MM.1S (cell line): ENCODE data around the gene NFATC4.
"Not testable (repeated sequence)": the region's sequence is repeated elsewhere in the genome, so short reads cannot be mapped to it uniquely, and the experiment has no call there.

ENCODE experiments used
- DNase-seq: peaks from one replicate; pipeline ENCODE4 v3.0.0-alpha.2; 2015
- H2AFZ ChIP-seq: fragments of 300-600 bp; sonication (generic); 2 replicates; pipeline ENCODE4 v1.6.0; 2016; ENCODE audit warnings: antibody characterized with exemption, low read length
- H3F3A ChIP-seq: fragments of 300-600 bp; sonication (generic); 2 replicates; pipeline ENCODE4 v1.6.1; 2016; ENCODE audit warnings: mild to moderate bottlenecking, antibody characterized with exemption, low read length, moderate library complexity, mixed read lengths; ENCODE audit not compliant: insufficient read depth
- H3K27ac ChIP-seq: fragments of 300-600 bp; sonication (generic); 2 replicates; pipeline ENCODE4 v1.5.1; 2016; ENCODE audit warnings: mild to moderate bottlenecking, low read length
- H3K27me3 ChIP-seq: fragments of 300-600 bp; sonication (generic); replicated peaks from 2 replicates; pipeline ENCODE4 v1.6.0; 2016; ENCODE audit warnings: low read length; ENCODE audit not compliant: insufficient read depth
- H3K36me3 ChIP-seq: fragments of 300-600 bp; sonication (generic); replicated peaks from 2 replicates; pipeline ENCODE4 v1.6.1; 2016; ENCODE audit warnings: mild to moderate bottlenecking, low read length, mixed read lengths; ENCODE audit not compliant: insufficient read depth
- H3K4me1 ChIP-seq: fragments of 300-600 bp; sonication (generic); 2 replicates; pipeline ENCODE4 v1.6.1; 2016; ENCODE audit warnings: low read length, mixed read lengths
- H3K4me2 ChIP-seq: fragments of 300-600 bp; sonication (generic); 2 replicates; pipeline ENCODE4 v1.6.0; 2016; ENCODE audit warnings: low read depth, low read length
- H3K4me3 ChIP-seq: fragments of 300-600 bp; sonication (generic); 2 replicates; pipeline ENCODE4 v1.5.1; 2016; ENCODE audit warnings: low read length, mixed read lengths
- H3K79me2 ChIP-seq: fragments of 300-600 bp; sonication (generic); 2 replicates; pipeline ENCODE4 v1.6.1; 2016; ENCODE audit warnings: mixed run types, low read length, mixed read lengths
- H3K9ac ChIP-seq: fragments of 300-600 bp; sonication (generic); 2 replicates; pipeline ENCODE4 v1.6.1; 2016; ENCODE audit warnings: low read length, mixed read lengths
- H3K9me2 ChIP-seq: fragments of 300-600 bp; sonication (generic); replicated peaks from 2 replicates; pipeline ENCODE4 v1.6.1; 2016; ENCODE audit warnings: mild to moderate bottlenecking, low read length, mixed read lengths; ENCODE audit not compliant: insufficient read depth
- H3K9me3 ChIP-seq: fragments of 300-600 bp; sonication (generic); replicated peaks from 2 replicates; pipeline ENCODE4 v1.6.1; 2016; ENCODE audit warnings: mild to moderate bottlenecking, low read length, mixed read lengths; ENCODE audit not compliant: insufficient read depth
- H4K20me1 ChIP-seq: fragments of 300-600 bp; sonication (generic); 2 replicates; pipeline ENCODE4 v1.6.1; 2016; ENCODE audit warnings: mild to moderate bottlenecking, low read length, moderate library complexity, mixed read lengths; ENCODE audit not compliant: insufficient read depth
- EZH2 ChIP-seq: fragments of 300-600 bp; sonication (generic); optimal IDR thresholded peaks from 2 replicates; pipeline ENCODE3; 2017; ENCODE audit warnings: low read depth, mild to moderate bottlenecking, antibody characterized with exemption, low read length, mixed read lengths
- EZH2phosphoT487 ChIP-seq: fragments of 300-600 bp; sonication (generic); IDR thresholded peaks from 2 replicates; pipeline ENCODE4 v1.6.1; 2018; ENCODE audit warnings: antibody characterized with exemption, low read length
- TF ChIP-seq, protein P1 (sequence below): fragments of 300-600 bp; sonication (generic); IDR thresholded peaks from 2 replicates; pipeline ENCODE4 v1.5.1; 2016; ENCODE audit warnings: antibody characterized with exemption, low read length, mixed read lengths

Gene NFATC4

DNA sequence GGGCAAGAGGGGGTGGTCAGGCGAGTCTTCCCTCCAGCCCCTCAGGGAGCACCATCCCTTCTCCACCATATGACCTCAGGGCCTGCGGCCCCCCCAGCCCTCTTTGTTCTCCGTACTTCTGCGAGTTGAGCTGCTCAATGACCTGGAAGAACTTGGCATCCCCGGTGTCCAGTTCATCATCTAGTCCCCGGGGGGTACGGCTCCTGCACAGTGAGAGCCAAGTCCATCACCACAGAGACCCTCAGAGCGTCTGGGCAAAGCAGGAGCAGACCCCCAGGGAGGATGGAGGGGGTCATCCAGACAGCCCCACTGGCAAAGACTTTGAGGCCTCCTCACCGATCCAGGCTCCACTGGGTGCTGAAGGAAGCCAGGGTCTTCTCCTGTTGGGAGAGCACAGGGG lies 42.0 kb upstream of the NFATC4 start:
- H3F3A ChIP-seq = no peaks in the 10 kb centered on the region; the same call in 1 of the 2 replicates
- no peak overlapping the region for H2AFZ ChIP-seq
- H3K79me2 ChIP-seq = no peaks in the 10 kb centered on the region
- no peaks in the 10 kb centered on the region for H3K36me3 ChIP-seq
- H3K27me3 ChIP-seq = peaks cover 11% of the 10 kb centered on the region; the same call in 1 of the 2 replicates
- no peak overlapping the region for H3K4me2 ChIP-seq
- H3K9me3 ChIP-seq = no peaks in the 10 kb centered on the region
- H3K4me3 ChIP-seq = no peak overlapping the region
- H3K27ac ChIP-seq = no peak overlapping the region
- H3K9ac ChIP-seq = no peak overlapping the region
- no peaks in the 10 kb centered on the region for H4K20me1 ChIP-seq
- no peaks in the 10 kb centered on the region for H3K4me1 ChIP-seq
- TF ChIP-seq EZH2 = no peak
- TF ChIP-seq, protein P1, sequence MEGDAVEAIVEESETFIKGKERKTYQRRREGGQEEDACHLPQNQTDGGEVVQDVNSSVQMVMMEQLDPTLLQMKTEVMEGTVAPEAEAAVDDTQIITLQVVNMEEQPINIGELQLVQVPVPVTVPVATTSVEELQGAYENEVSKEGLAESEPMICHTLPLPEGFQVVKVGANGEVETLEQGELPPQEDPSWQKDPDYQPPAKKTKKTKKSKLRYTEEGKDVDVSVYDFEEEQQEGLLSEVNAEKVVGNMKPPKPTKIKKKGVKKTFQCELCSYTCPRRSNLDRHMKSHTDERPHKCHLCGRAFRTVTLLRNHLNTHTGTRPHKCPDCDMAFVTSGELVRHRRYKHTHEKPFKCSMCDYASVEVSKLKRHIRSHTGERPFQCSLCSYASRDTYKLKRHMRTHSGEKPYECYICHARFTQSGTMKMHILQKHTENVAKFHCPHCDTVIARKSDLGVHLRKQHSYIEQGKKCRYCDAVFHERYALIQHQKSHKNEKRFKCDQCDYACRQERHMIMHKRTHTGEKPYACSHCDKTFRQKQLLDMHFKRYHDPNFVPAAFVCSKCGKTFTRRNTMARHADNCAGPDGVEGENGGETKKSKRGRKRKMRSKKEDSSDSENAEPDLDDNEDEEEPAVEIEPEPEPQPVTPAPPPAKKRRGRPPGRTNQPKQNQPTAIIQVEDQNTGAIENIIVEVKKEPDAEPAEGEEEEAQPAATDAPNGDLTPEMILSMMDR = no peak
- no peak for TF ChIP-seq EZH2phosphoT487
- DNase-seq = no peak
- no peaks in the 10 kb centered on the region for H3K9me2 ChIP-seq

DNA sequence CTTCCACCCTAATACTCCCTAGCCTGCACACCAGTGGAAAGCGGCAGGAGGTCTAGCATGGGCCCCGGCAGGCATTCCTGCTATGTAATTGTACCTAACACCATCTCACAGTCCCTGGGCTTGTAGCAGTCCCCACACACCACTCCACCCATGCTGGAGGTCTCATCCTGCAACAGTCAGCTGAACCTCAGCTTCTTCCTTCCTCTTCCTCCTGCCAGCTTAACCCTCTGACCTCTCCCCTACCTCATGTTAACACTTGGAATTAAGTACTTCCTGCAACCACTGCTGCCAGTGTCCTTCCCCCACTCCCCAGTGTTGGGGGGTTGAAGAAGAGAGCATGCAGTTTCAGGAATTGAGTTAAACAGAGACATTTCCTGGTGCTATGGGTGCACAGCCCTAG lies 40.7 kb upstream of the NFATC4 start:
- no peaks in the 10 kb centered on the region for H3K36me3 ChIP-seq
- H3K9me3 ChIP-seq = no peaks in the 10 kb centered on the region
- H4K20me1 ChIP-seq = no peaks in the 10 kb centered on the region
- no peaks in the 10 kb centered on the region for H3K79me2 ChIP-seq
- no peak overlapping the region for H3K4me3 ChIP-seq
- H3K9ac ChIP-seq = no peak overlapping the region
- H3K27me3 ChIP-seq = peaks cover 11% of the 10 kb centered on the region; the same call in 1 of the 2 replicates
- H2AFZ ChIP-seq = no peak overlapping the region
- no peaks in the 10 kb centered on the region for H3F3A ChIP-seq
- H3K9me2 ChIP-seq = no peaks in the 10 kb centered on the region
- TF ChIP-seq EZH2phosphoT487 = no peak
- no peak for TF ChIP-seq EZH2
- TF ChIP-seq, protein P1 = no peak
- no peak overlapping the region for H3K4me2 ChIP-seq
- H3K27ac ChIP-seq = no peak overlapping the region
- no peaks in the 10 kb centered on the region for H3K4me1 ChIP-seq
- no peak for DNase-seq

DNA sequence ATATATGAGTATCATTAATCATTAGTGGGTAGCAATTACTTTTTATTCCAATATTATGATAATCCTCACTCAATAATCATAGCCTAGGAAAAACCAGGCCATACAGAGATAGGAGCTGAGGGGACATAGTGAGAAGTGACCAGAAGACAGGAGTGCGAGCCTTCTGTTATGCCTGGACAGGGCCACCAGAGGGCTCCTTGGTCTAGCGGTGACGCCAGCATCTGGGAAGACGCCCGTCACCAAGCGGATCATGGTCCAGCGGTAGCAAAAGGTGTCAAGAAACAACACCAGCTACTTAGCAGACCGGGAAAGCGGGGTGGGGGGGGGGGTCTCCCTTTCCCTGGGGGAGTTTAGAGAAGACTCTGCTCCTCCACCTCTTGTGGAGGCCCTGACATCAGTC lies 40.1 kb upstream of the NFATC4 start:
- H2AFZ ChIP-seq, H3K4me2 ChIP-seq, H3K27ac ChIP-seq, H3K79me2 ChIP-seq, H3K4me1 ChIP-seq, H3K36me3 ChIP-seq, H3K4me3 ChIP-seq, H4K20me1 ChIP-seq, H3K9me2 ChIP-seq, H3K9ac ChIP-seq, H3K9me3 ChIP-seq, H3F3A ChIP-seq, DNase-seq: not testable (repeated sequence)
- peaks cover 11% of the 10 kb centered on the region; the same call in 1 of the 2 replicates for H3K27me3 ChIP-seq
- TF ChIP-seq, protein P1 = 0 out of 2 replicates have a peak, but pooled peaks have one; percentile 14
